H9 (cell line): ENCODE data around the gene IRF1. TPM values are rescaled to one million over a fixed set of nuclear protein-coding genes. Genes with fewer than 3 reads are reported as not detected.

Experiments used
- DNase-seq: peaks from one replicate; pipeline ENCODE4 v3.0.0-alpha.2; 2017
- H2AFZ ChIP-seq: one replicate; pipeline ENCODE4 v1.6.1; 2013; ENCODE audit warnings: mild to moderate bottlenecking, low read length, control low read depth, moderate library complexity
- H2AK5ac ChIP-seq: 2 replicates; pipeline ENCODE4 v1.6.1; 2013; ENCODE audit warnings: low read length, control low read depth, mixed read lengths; ENCODE audit not compliant: insufficient read length
- H2BK120ac ChIP-seq: one replicate; pipeline ENCODE4 v1.6.1; 2013; ENCODE audit warnings: low read depth, mild to moderate bottlenecking, low read length, control low read depth, inconsistent platforms; ENCODE audit not compliant: poor library complexity, severe bottlenecking
- H2BK12ac ChIP-seq: 2 replicates; pipeline ENCODE4 v1.6.1; 2013; ENCODE audit warnings: low read length, control low read depth, mixed read lengths, low read depth; ENCODE audit not compliant: insufficient read length
- H2BK15ac ChIP-seq: 2 replicates; pipeline ENCODE4 v1.6.1; 2013; ENCODE audit warnings: low read depth, low read length, control low read depth
- H2BK20ac ChIP-seq: one replicate; pipeline ENCODE4 v1.6.1; 2013; ENCODE audit warnings: low read depth, mild to moderate bottlenecking, low read length, control low read depth, inconsistent platforms; ENCODE audit not compliant: poor library complexity, severe bottlenecking
- H2BK5ac ChIP-seq: 2 replicates; pipeline ENCODE4 v1.6.1; 2013; ENCODE audit warnings: low read length, control low read depth, mixed read lengths; ENCODE audit not compliant: insufficient read length
- H3K14ac ChIP-seq: 2 replicates; pipeline ENCODE4 v1.6.1; 2013; ENCODE audit warnings: low read length, control low read depth; ENCODE audit not compliant: insufficient read depth
- H3K18ac ChIP-seq: 2 replicates; pipeline ENCODE4 v1.6.1; 2013; ENCODE audit warnings: low read depth, mild to moderate bottlenecking, mixed read lengths, low read length, control low read depth; ENCODE audit not compliant: insufficient read length
- H3K23ac ChIP-seq: 2 replicates; pipeline ENCODE4 v1.6.1; 2013; ENCODE audit warnings: low read length, control low read depth, mixed read lengths, low read depth; ENCODE audit not compliant: insufficient read length
- H3K23me2 ChIP-seq: 2 replicates; pipeline ENCODE4 v1.6.1; 2013; ENCODE audit warnings: low read depth, mild to moderate bottlenecking, mixed read lengths, low read length, control low read depth; ENCODE audit not compliant: insufficient read length, poor library complexity, severe bottlenecking
- H3K27ac ChIP-seq: 2 replicates; pipeline ENCODE4 v1.5.1; 2013; ENCODE audit warnings: low read length, control low read depth, mixed read lengths, low read depth; ENCODE audit not compliant: insufficient read length
- H3K27me3 ChIP-seq: 2 replicates; pipeline ENCODE4 v1.6.1; 2013; ENCODE audit warnings: low read length, control low read depth, inconsistent platforms; ENCODE audit not compliant: insufficient read depth
- H3K4ac ChIP-seq: 2 replicates; pipeline ENCODE4 v1.6.1; 2013; ENCODE audit warnings: low read depth, mild to moderate bottlenecking, control low read depth, inconsistent platforms, low read length, moderate library complexity
- H3K4me1 ChIP-seq: 2 replicates; pipeline ENCODE4 v1.6.1; 2013; ENCODE audit warnings: low read length, control low read depth, inconsistent platforms; ENCODE audit not compliant: insufficient read depth
- H3K4me2 ChIP-seq: 2 replicates; pipeline ENCODE4 v1.6.1; 2013; ENCODE audit warnings: low read length, control low read depth, mixed read lengths; ENCODE audit not compliant: insufficient read length, insufficient read depth
- H3K56ac ChIP-seq: 2 replicates; pipeline ENCODE4 v1.6.1; 2013; ENCODE audit warnings: low read depth, mild to moderate bottlenecking, mixed read lengths, low read length, control low read depth; ENCODE audit not compliant: insufficient read length
- H3K79me1 ChIP-seq: 2 replicates; pipeline ENCODE4 v1.6.1; 2013; ENCODE audit warnings: low read depth, mild to moderate bottlenecking, moderate library complexity, low read length, control low read depth, inconsistent platforms; ENCODE audit not compliant: insufficient read depth, poor library complexity, severe bottlenecking
- H3K79me2 ChIP-seq: 2 replicates; pipeline ENCODE4 v1.6.1; 2013; ENCODE audit warnings: low read length, control low read depth, inconsistent platforms; ENCODE audit not compliant: insufficient read depth
- H3K9ac ChIP-seq: 2 replicates; pipeline ENCODE4 v1.6.1; 2013; ENCODE audit warnings: low read length, control low read depth, mixed read lengths; ENCODE audit not compliant: insufficient read length; ENCODE audit errors: extremely low read depth
- H3K9me3 ChIP-seq: one replicate; pipeline ENCODE4 v1.6.1; 2013; ENCODE audit warnings: low read depth, low read length, inconsistent platforms; ENCODE audit not compliant: control insufficient read depth
- H3T11ph ChIP-seq: one replicate; pipeline ENCODE4 v1.6.1; 2013; ENCODE audit warnings: mild to moderate bottlenecking, low read length, control low read depth, inconsistent platforms
- H4K20me1 ChIP-seq: one replicate; pipeline ENCODE4 v1.6.1; 2013; ENCODE audit not compliant: control insufficient read depth, insufficient read length, insufficient read depth
- H4K5ac ChIP-seq: 2 replicates; pipeline ENCODE4 v1.6.1; 2013; ENCODE audit warnings: low read depth, mild to moderate bottlenecking, mixed read lengths, low read length, control low read depth; ENCODE audit not compliant: insufficient read length
- H4K8ac ChIP-seq: replicated peaks from 2 replicates; pipeline ENCODE4 v1.6.1; 2013; ENCODE audit warnings: low read length, control low read depth, mixed read lengths, low read depth; ENCODE audit not compliant: insufficient read length
- H4K91ac ChIP-seq: 2 replicates; pipeline ENCODE4 v1.6.1; 2013; ENCODE audit warnings: low read depth, mild to moderate bottlenecking, moderate library complexity, mixed read lengths, low read length, control low read depth; ENCODE audit not compliant: insufficient read length
- H3K27ac Mint-ChIP-seq, 3 experiments: 2 replicates in 2 of 3; 3 replicates in 1 of 3; pipeline ENCODE4 v1.8.0; 2020 to 2021; ENCODE audit warnings: mixed read lengths in 3 of 3, mild to moderate bottlenecking in 1 of 3, moderate library complexity in 1 of 3
- H3K27me3 Mint-ChIP-seq: 2 replicates; pipeline ENCODE4 v1.8.0; 2021; ENCODE audit warnings: low read depth, mild to moderate bottlenecking, moderate library complexity, mixed read lengths
- H3K36me3 Mint-ChIP-seq, 3 experiments: 2 replicates in 2 of 3; 3 replicates in 1 of 3; pipeline ENCODE4 v1.8.0; 2020 to 2021; ENCODE audit warnings: low read depth in 3 of 3, mixed read lengths in 3 of 3; ENCODE audit not compliant: insufficient read depth in 1 of 3
- H3K4me1 Mint-ChIP-seq, 2 experiments: 2 replicates each; pipeline ENCODE4 v1.8.0; 2020; ENCODE audit warnings: mixed read lengths in 2 of 2
- H3K4me3 Mint-ChIP-seq, 2 experiments: 2 replicates in 1 of 2; 3 replicates in 1 of 2; pipeline ENCODE4 v1.8.0; 2020 to 2021; ENCODE audit warnings: mild to moderate bottlenecking in 2 of 2, mixed read lengths in 2 of 2, moderate library complexity in 1 of 2
- H3K9me3 Mint-ChIP-seq, 2 experiments: 2 replicates in 1 of 2; 3 replicates in 1 of 2; pipeline ENCODE4 v1.8.0; 2020; ENCODE audit warnings: mild to moderate bottlenecking in 2 of 2, mixed read lengths in 2 of 2, moderate library complexity in 1 of 2
- WGBS: extraction: QIAGEN DNeasy Blood & Tissue Kit; methylation state at CpG from one replicate; pipeline ENCODE4 v1.1.7; 2013; ENCODE audit warnings: missing lambda C conversion rate, low lambda C conversion rate, mixed read lengths; ENCODE audit not compliant: insufficient read length; ENCODE audit errors: extremely low coverage; 5-methylcytosine and 5-hydroxymethylcytosine counted together
- total RNA-seq: library from RNA; stranded (reverse); gene quantifications from 2 replicates; pipeline ENCODE4 v1.2.1, GENCODE V29; 2021
- TF ChIP-seq, protein P1 (sequence below): fragments of 200-600 bp; sonication (generic); conservative IDR thresholded peaks from 3 replicates; pipeline ENCODE4 v1.8.0; 2021; ENCODE audit warnings: antibody characterized with exemption, mild to moderate bottlenecking

Gene IRF1
- total RNA-seq, 1 experiment from 2014 or later = 8.7 TPM

DNA sequence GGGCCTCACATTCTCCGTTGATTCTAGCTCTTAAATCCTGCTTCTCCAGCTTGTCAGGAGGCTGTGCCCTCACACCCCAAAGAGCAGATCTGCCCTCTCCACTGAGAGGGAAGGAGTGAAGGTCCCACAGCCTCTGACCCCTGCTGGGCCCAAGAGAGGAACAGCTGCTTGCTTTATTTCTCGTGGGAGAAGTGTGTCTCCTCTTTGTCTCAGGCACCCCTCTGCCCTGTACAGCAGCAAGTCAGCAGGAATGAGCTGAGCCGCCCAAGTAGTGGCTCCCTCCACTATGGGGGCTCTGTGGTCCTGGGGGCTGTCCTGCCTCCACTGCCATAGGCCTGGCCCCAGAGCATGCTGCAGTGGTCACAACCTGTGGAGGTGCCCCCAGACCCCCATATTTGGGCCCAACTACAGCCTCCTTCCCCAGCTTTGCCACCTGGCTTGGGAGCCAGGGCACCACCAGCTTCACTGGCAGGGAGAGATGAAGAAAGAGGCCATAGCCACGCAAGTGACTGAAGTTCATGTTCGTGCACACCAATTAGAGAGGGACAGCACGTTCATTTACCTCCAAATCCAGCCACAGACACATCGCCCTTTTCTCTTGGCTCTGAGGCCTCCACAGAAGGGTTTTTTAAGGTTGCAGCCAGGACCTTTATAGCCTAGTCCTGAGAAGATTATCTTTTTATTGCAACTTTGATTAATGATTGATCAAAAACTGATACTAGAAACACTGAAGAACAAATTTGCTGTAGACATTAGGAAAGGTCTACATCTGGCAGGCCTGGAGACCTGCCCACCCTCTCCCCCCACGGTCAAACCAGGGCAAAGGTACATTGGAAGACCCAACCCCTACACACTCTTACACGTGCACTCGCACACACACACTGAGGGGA, 27.5 kb downstream of the IRF1 start:
- Mint-ChIP-seq H3K36me3 (no peaks in the 10 kb centered on the region), H3K4me1 (peaks cover 27% of the 10 kb centered on the region in 2 experiments), H3K9me3 (no peaks in the 10 kb centered on the region; a peak in 1 of 5 replicates), H3K27me3 (peaks cover 9% of the 10 kb centered on the region), H3K27ac (no peak overlapping the region; a peak in 1 of 7 replicates), H3K4me3 (peak overlapping the region in 1 of 2 experiments; percentile 16; a peak in 1 of 5 replicates)
- Histone ChIP-seq H2BK5ac (no peak overlapping the region), H4K5ac (no peak overlapping the region), H2BK20ac (no peak overlapping the region), H3K14ac (no peak overlapping the region), H4K20me1 (no peaks in the 10 kb centered on the region), H2BK120ac (no peak overlapping the region), H3K4me2 (no peak overlapping the region), H3T11ph (no peak overlapping the region), H4K8ac (no peak overlapping the region), H3K27ac (no peak overlapping the region), H2BK15ac (no peak overlapping the region), H3K23ac (no peak overlapping the region), H3K4ac (no peak overlapping the region), H3K18ac (no peak overlapping the region), H2AFZ (no peak overlapping the region), H3K79me2 (no peaks in the 10 kb centered on the region), H2BK12ac (no peak overlapping the region), H3K9me3 (no peaks in the 10 kb centered on the region), H3K23me2 (no peaks in the 10 kb centered on the region), H3K56ac (no peak overlapping the region), H3K9ac (no peak overlapping the region), H3K4me1 (peaks cover 12% of the 10 kb centered on the region; the same call in 1 of the 2 replicates), H2AK5ac (no peak overlapping the region), H3K27me3 (no peaks in the 10 kb centered on the region), H3K79me1 (no peaks in the 10 kb centered on the region), H4K91ac (no peak overlapping the region)
- WGBS = no CpG with 5 or more reads among the region's 10 CpGs
- TF ChIP-seq, protein P1, sequence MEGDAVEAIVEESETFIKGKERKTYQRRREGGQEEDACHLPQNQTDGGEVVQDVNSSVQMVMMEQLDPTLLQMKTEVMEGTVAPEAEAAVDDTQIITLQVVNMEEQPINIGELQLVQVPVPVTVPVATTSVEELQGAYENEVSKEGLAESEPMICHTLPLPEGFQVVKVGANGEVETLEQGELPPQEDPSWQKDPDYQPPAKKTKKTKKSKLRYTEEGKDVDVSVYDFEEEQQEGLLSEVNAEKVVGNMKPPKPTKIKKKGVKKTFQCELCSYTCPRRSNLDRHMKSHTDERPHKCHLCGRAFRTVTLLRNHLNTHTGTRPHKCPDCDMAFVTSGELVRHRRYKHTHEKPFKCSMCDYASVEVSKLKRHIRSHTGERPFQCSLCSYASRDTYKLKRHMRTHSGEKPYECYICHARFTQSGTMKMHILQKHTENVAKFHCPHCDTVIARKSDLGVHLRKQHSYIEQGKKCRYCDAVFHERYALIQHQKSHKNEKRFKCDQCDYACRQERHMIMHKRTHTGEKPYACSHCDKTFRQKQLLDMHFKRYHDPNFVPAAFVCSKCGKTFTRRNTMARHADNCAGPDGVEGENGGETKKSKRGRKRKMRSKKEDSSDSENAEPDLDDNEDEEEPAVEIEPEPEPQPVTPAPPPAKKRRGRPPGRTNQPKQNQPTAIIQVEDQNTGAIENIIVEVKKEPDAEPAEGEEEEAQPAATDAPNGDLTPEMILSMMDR = no peak
- no peak for DNase-seq
